Measurements from ENCODE around the gene TBC1D17.

GRCh38 chr19:49932041-49932451, 54.5 kb downstream of the TBC1D17 start:
- TF ChIP-seq, protein P1, sequence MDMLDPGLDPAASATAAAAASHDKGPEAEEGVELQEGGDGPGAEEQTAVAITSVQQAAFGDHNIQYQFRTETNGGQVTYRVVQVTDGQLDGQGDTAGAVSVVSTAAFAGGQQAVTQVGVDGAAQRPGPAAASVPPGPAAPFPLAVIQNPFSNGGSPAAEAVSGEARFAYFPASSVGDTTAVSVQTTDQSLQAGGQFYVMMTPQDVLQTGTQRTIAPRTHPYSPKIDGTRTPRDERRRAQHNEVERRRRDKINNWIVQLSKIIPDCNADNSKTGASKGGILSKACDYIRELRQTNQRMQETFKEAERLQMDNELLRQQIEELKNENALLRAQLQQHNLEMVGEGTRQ (IDR thresholded peaks at IDR 0.05; ENCODE audit: borderline replicate concordance, low read depth, low read length): no peak
- TF ChIP-seq KDM1A (IDR thresholded peaks at IDR 0.05; ENCODE audit: borderline replicate concordance): no peak
- no peak for TF ChIP-seq TCF12 (IDR thresholded peaks at IDR 0.05; ENCODE audit: low read depth, low read length)
- no peak for TF ChIP-seq EZH2 (IDR thresholded peaks at IDR 0.05; ENCODE audit: borderline replicate concordance, control insufficient read depth, low read depth, low read length)
- no peak for TF ChIP-seq POLR2A (IDR thresholded peaks at IDR 0.05; ENCODE audit: low read depth, low read length)
- 0 out of 2 replicates have a peak, but pooled peaks have one; percentile 26 for TF ChIP-seq NBN (IDR thresholded peaks at IDR 0.05)
- TF ChIP-seq, protein P2, sequence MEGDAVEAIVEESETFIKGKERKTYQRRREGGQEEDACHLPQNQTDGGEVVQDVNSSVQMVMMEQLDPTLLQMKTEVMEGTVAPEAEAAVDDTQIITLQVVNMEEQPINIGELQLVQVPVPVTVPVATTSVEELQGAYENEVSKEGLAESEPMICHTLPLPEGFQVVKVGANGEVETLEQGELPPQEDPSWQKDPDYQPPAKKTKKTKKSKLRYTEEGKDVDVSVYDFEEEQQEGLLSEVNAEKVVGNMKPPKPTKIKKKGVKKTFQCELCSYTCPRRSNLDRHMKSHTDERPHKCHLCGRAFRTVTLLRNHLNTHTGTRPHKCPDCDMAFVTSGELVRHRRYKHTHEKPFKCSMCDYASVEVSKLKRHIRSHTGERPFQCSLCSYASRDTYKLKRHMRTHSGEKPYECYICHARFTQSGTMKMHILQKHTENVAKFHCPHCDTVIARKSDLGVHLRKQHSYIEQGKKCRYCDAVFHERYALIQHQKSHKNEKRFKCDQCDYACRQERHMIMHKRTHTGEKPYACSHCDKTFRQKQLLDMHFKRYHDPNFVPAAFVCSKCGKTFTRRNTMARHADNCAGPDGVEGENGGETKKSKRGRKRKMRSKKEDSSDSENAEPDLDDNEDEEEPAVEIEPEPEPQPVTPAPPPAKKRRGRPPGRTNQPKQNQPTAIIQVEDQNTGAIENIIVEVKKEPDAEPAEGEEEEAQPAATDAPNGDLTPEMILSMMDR (IDR thresholded peaks at IDR 0.05 in 2 of 3, conservative IDR thresholded peaks at IDR 0.05 in 1 of 3; ENCODE audit: control insufficient read depth in 2 of 3, extremely low read depth in 1 of 3, insufficient read depth in 1 of 3, low read depth in 3 of 3, low read length in 3 of 3): no peak
- no peak for TF ChIP-seq MXI1 (IDR thresholded peaks at IDR 0.05; ENCODE audit: low read depth, low read length)
